ELF-1 (cell line): ENCODE results near the gene ELK3.

Source experiments
- DNase-seq: peaks from one replicate; pipeline ENCODE4 v3.0.0-alpha.2; 2016; ENCODE audit warnings: low read depth, low spot score

The ELK3 gene

GRCh38 chr12:96193725-96194575 lies at the start of gene ELK3:
Gene ELK3 (plus strand): TSS chr12:96194375.
- DNase-seq = peak; percentile 65

GRCh38 chr12:96146747-96147146 lies 47.4 kb upstream of the ELK3 start:
- DNase-seq = no peak

GRCh38 chr12:96150442-96150841 lies 43.7 kb upstream of the ELK3 start:
- peak; percentile 14 for DNase-seq

GRCh38 chr12:96152164-96152563 lies 42.0 kb upstream of the ELK3 start:
- no peak for DNase-seq

- DNase-seq = no peak
Observed at GRCh38 chr12:96153131-96153725, 40.9 kb upstream of the ELK3 start.

- DNase-seq = no peak
Observed at GRCh38 chr12:96155181-96155580, 39.0 kb upstream of the ELK3 start.

- no peak for DNase-seq
Observed at GRCh38 chr12:96155781-96156180, 38.4 kb upstream of the ELK3 start.

GRCh38 chr12:96156211-96156610 lies 38.0 kb upstream of the ELK3 start:
- DNase-seq = no peak

- no peak for DNase-seq
Observed at GRCh38 chr12:96157427-96157826, 36.7 kb upstream of the ELK3 start.

GRCh38 chr12:96164951-96165811 lies 29.0 kb upstream of the ELK3 start:
- DNase-seq = no peak

- DNase-seq = no peak
Observed at GRCh38 chr12:96166765-96167164, 27.4 kb upstream of the ELK3 start.

GRCh38 chr12:96167492-96167891 lies 26.7 kb upstream of the ELK3 start:
- no peak for DNase-seq

GRCh38 chr12:96170328-96170727 lies 23.8 kb upstream of the ELK3 start:
- DNase-seq = no peak

- DNase-seq = no peak
Observed at GRCh38 chr12:96170762-96171161, 23.4 kb upstream of the ELK3 start.

GRCh38 chr12:96171905-96172304 lies 22.3 kb upstream of the ELK3 start:
- DNase-seq = no peak

GRCh38 chr12:96172981-96173380 lies 21.2 kb upstream of the ELK3 start:
- DNase-seq = no peak

GRCh38 chr12:96176575-96176974 lies 17.6 kb upstream of the ELK3 start:
- DNase-seq = no peak

- DNase-seq = no peak
Observed at GRCh38 chr12:96177013-96177412, 17.2 kb upstream of the ELK3 start.

GRCh38 chr12:96183734-96184370 lies 10.3 kb upstream of the ELK3 start:
- no peak for DNase-seq

- no peak for DNase-seq
Observed at GRCh38 chr12:96185914-96186313, 8.3 kb upstream of the ELK3 start.

- no peak for DNase-seq
Observed at GRCh38 chr12:96186607-96187301, 7.4 kb upstream of the ELK3 start.
